AG04449 (cell line): ENCODE data around the gene NME1.
"Not testable (repeated sequence)": the region's sequence is repeated elsewhere in the genome, so short reads cannot be mapped to it uniquely, and the experiment has no call there.

Experiments used
- CTCF ChIA-PET: fragments of 350-600 bp; formaldehyde crosslinking; extraction: SDS; loops from one replicate; lab custom pipeline; 2021; ENCODE audit warnings: antibody characterized with exemption; lab: Yijun Ruan, JAX
- POLR2A ChIA-PET: fragments of 400-600, 350-600 bp; formaldehyde crosslinking; extraction: SDS; loops from one replicate; lab custom pipeline; 2020; ENCODE audit warnings: antibody characterized with exemption, inconsistent platforms; lab: Yijun Ruan, JAX
- DNase-seq: peaks from one replicate; pipeline ENCODE4 v3.0.0-alpha.2; 2010; ENCODE audit warnings: low read depth, low spot score
- H3K4me3 ChIP-seq: 2 replicates; pipeline ENCODE4 v1.5.1; 2011; ENCODE audit warnings: low read depth, mild to moderate bottlenecking, control low read depth, low read length
- TF ChIP-seq, protein P1 (sequence below): IDR thresholded peaks from one replicate; pipeline ENCODE4 v1.5.1; 2011; ENCODE audit warnings: mild to moderate bottlenecking, moderate library complexity, low read length, control low read depth, inconsistent platforms; ENCODE audit not compliant: insufficient read depth; ENCODE audit errors: missing control alignments

Gene NME1

GRCh38 chr17:51119415-51120356, 33.7 kb upstream of the NME1 start:
- DNase-seq = no peak
- H3K4me3 ChIP-seq = peak overlapping the region; percentile 96
- TF ChIP-seq, protein P1, sequence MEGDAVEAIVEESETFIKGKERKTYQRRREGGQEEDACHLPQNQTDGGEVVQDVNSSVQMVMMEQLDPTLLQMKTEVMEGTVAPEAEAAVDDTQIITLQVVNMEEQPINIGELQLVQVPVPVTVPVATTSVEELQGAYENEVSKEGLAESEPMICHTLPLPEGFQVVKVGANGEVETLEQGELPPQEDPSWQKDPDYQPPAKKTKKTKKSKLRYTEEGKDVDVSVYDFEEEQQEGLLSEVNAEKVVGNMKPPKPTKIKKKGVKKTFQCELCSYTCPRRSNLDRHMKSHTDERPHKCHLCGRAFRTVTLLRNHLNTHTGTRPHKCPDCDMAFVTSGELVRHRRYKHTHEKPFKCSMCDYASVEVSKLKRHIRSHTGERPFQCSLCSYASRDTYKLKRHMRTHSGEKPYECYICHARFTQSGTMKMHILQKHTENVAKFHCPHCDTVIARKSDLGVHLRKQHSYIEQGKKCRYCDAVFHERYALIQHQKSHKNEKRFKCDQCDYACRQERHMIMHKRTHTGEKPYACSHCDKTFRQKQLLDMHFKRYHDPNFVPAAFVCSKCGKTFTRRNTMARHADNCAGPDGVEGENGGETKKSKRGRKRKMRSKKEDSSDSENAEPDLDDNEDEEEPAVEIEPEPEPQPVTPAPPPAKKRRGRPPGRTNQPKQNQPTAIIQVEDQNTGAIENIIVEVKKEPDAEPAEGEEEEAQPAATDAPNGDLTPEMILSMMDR = peak; percentile 5
- POLR2A ChIA-PET = interaction anchor here (1.2 to 2.6 kb wide), 4 partner anchors 16 to 254 kb away, joined by 3 to 9 read pairs (median 6); partner anchors contain the start of genes NME1 and TOB1
- CTCF ChIA-PET = interaction anchor here (0.8 to 4.3 kb wide), 11 partner anchors 10 to 119 kb away, joined by 3 to 21 read pairs (median 3); partner anchors contain the start of gene NME1

- CTCF ChIA-PET = interaction anchor here (0.5 to 4.3 kb wide), 9 partner anchors 10 to 119 kb away, joined by 3 to 21 read pairs (median 3); partner anchors contain the start of gene NME1
- DNase-seq = no peak
- TF ChIP-seq, protein P1 = no peak
- peak overlapping the region; percentile 96 for H3K4me3 ChIP-seq
- POLR2A ChIA-PET = interaction anchor here (0.6 to 2.6 kb wide), 7 partner anchors 16 to 254 kb away, joined by 3 to 9 read pairs (median 3); partner anchors contain the start of genes NME1 and TOB1
Observed at GRCh38 chr17:51120357-51120738, 33.0 kb upstream of the NME1 start.

DNA sequence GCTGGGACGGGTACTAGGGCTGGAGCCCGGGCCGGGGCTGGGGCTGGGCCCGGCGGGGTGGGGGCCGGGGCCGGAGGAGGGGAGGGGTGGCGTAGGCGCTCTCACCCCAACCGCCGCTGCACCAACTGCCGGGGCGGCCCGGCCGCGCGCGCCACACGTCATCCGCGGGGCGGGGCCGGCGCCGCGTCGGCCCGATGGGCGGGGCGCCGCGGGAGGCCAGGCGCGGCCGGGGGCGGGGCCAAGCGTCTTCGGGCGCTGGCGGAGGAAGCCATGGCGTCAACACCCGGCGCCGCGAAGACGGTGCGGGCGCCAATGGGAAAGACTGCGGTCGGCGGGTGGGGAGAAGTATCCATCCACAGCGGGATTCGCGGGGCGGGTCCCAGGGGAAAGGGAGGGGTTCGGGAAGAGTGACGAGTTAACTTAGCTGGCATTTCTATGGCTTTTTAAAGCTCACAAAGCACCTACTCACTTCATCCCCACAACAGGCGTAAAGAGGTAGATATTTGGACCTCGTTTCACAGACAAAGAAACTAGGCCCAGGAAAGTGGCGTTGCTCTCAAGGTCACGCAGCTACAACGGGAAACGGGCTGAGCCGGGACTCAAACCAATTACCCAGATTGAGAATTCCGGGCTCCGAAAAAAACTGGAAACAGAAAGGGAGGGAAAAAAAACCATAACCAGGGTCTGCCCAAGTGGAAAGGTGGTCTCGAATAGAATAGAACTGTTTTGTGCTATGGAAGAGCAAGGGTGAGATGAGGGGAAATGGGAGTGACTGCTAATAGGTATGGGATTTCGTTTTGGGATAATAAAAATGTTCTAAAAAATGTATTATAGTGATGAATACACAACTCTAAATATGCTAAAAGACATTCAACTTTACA, 32.4 kb upstream of the NME1 start, which contains the start of gene SPAG9:
TSS of gene SPAG9 (minus strand) at position 130 of the 881 bp plus-strand sequence. CDS start 212 bp downstream, outside the sequence.
- ChIA-PET POLR2A (interaction anchor here (0.6 to 2.6 kb wide), 7 partner anchors 15 to 255 kb away, joined by 3 to 9 read pairs (median 3); partner anchors contain the start of genes NME1 and TOB1), CTCF (interaction anchor here (0.5 to 4.3 kb wide), 8 partner anchors 11 to 120 kb away, joined by 3 to 21 read pairs (median 3); partner anchors contain the start of gene NME1)
- peak; percentile 75 for DNase-seq
- TF ChIP-seq, protein P1 = no peak
- peak within 1 kb of the TSS; percentile 96 for H3K4me3 ChIP-seq

DNA sequence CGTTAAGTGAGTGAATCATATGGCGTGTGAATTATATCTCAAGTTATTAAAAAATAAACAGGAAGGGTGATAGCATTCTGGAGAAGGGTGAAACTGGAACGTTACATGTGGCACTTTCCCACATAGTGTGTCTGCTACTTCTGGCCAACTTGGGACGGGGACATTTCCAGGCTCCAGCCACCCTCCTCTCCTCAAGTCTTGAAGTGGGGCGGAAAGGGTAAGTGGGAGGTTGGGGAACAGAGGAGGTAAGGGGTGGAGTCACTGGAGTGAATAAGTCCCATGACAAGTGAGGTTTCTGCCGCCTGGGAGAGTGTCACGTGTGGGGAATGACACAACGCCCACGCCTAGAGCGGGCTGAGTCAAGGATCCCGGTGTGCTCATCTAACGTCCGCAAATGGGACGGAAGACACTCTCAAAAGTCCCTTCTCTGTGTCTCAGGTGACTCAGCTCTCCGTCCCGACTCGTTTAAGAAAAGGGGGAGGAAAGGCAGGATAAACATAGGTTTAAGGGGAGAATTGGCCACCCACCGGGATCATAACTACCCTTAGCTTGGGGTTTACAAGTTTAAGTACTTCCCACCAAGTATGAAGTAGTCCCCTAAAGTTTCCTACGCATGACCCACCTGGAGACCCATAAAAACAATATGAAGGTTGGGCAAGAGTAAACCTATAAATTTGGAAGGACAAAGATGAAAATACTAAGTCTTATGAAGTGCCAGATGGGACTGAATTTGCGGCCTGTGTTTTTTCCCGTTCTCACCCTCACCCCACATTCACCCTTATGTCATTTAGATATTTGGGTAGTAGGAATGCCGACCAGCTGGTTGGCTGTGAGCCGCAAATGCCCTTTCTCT, 31.5 kb upstream of the NME1 start:
- peak; percentile 82 for DNase-seq
- peak overlapping the region; percentile 71 for H3K4me3 ChIP-seq
- POLR2A ChIA-PET = interaction anchor here (1.5 to 2.6 kb wide), 2 partner anchors 31 to 64 kb away, joined by 3 to 9 read pairs; partner anchors contain the start of gene NME1
- TF ChIP-seq, protein P1 = no peak
- CTCF ChIA-PET = interaction anchor here (0.7 to 4.3 kb wide), 3 partner anchors 32 to 121 kb away, joined by 3 to 21 read pairs (median 3); partner anchors contain the start of gene NME1

- not testable (repeated sequence) for H3K4me3 ChIP-seq, DNase-seq
- ChIA-PET CTCF (interaction anchor here (0.7 to 4.3 kb wide), 2 partner anchors 31 to 122 kb away, joined by 3 to 21 read pairs; partner anchors contain the start of gene NME1), POLR2A (interaction anchor here (2.6 kb wide), 1 partner anchor 31 kb away, joined by 9 read pairs; the partner anchor contains the start of gene NME1)
Observed at GRCh38 chr17:51122473-51123115, 30.8 kb upstream of the NME1 start.
